Chondrocyte (in vitro differentiated cells): Measurements from ENCODE around the gene CD300E. TPM values are rescaled to one million over a fixed set of nuclear protein-coding genes. Genes with fewer than 3 reads are reported as not detected.

ENCODE experiments used
- DNase-seq: peaks from one replicate; pipeline ENCODE4 v3.0.0; 2021; ENCODE audit warnings: mixed read lengths, low spot score
- H3K27ac Mint-ChIP-seq: one replicate; pipeline ENCODE4 v1.8.0; 2021; ENCODE audit warnings: mild to moderate bottlenecking, moderate library complexity, mixed read lengths; ENCODE audit not compliant: unreplicated experiment
- H3K27me3 Mint-ChIP-seq: 2 replicates; pipeline ENCODE4 v1.8.0; 2021; ENCODE audit warnings: low read depth, mixed read lengths
- H3K36me3 Mint-ChIP-seq: 2 replicates; pipeline ENCODE4 v1.8.0; 2021; ENCODE audit warnings: low read depth, mixed read lengths
- H3K4me1 Mint-ChIP-seq: 2 replicates; pipeline ENCODE4 v1.8.0; 2021; ENCODE audit warnings: low read depth, mild to moderate bottlenecking, mixed read lengths
- H3K4me3 Mint-ChIP-seq: one replicate; pipeline ENCODE4 v1.8.0; 2021; ENCODE audit warnings: mild to moderate bottlenecking, moderate library complexity, mixed read lengths; ENCODE audit not compliant: unreplicated experiment
- H3K9me3 Mint-ChIP-seq: 2 replicates; pipeline ENCODE4 v1.8.0; 2021; ENCODE audit warnings: low read depth, mixed read lengths
- CTCF ChIP-seq: fragments of 200-600 bp; sonication (generic); IDR thresholded peaks from 2 replicates; pipeline ENCODE4 v1.5.0; 2021; ENCODE audit warnings: antibody characterized with exemption, mild to moderate bottlenecking, moderate library complexity
- total RNA-seq: library from RNA; stranded (reverse); gene quantifications from 3 replicates; pipeline ENCODE4 v1.2.1, GENCODE V29; 2021

Gene CD300E
- total RNA-seq, 1 donor from 2014 or later = not detected

GRCh38 chr17:74618451-74618850 is 5.1 kb downstream of the CD300E start:
- Mint-ChIP-seq H3K27ac (no peak overlapping the region), H3K27me3 (peaks cover 57% of the 10 kb centered on the region)

GRCh38 chr17:74616696-74617095 is 6.8 kb downstream of the CD300E start:
- no peak overlapping the region for H3K4me3 Mint-ChIP-seq
- no peak for DNase-seq
- no peaks in the 10 kb centered on the region for H3K9me3 Mint-ChIP-seq
- no peak overlapping the region for H3K27ac Mint-ChIP-seq
- TF ChIP-seq CTCF = no peak
- peaks cover 46% of the 10 kb centered on the region for H3K27me3 Mint-ChIP-seq
- no peaks in the 10 kb centered on the region for H3K4me1 Mint-ChIP-seq
- H3K36me3 Mint-ChIP-seq = no peaks in the 10 kb centered on the region

More at GRCh38 chr17:74618451-74618850, 5.1 kb downstream of the CD300E start:
- DNase-seq = peak; percentile 24
- no peaks in the 10 kb centered on the region for H3K4me1 Mint-ChIP-seq
- no peak for TF ChIP-seq CTCF
- no peaks in the 10 kb centered on the region for H3K36me3 Mint-ChIP-seq
- H3K4me3 Mint-ChIP-seq = no peak overlapping the region
- no peaks in the 10 kb centered on the region for H3K9me3 Mint-ChIP-seq

GRCh38 chr17:74612046-74612445 is 11.5 kb downstream of the CD300E start:
- no peak for TF ChIP-seq CTCF
- Mint-ChIP-seq H3K36me3 (peaks cover 2% of the 10 kb centered on the region), H3K9me3 (peaks cover 3% of the 10 kb centered on the region), H3K4me3 (no peak overlapping the region), H3K27me3 (peaks cover 22% of the 10 kb centered on the region), H3K4me1 (peaks cover under 1% of the 10 kb centered on the region), H3K27ac (no peak overlapping the region)
- DNase-seq = no peak

GRCh38 chr17:74610108-74610507 is 13.4 kb downstream of the CD300E start:
- H3K4me1 Mint-ChIP-seq = peaks cover 12% of the 10 kb centered on the region
- H3K4me3 Mint-ChIP-seq = no peak overlapping the region
- no peak for TF ChIP-seq CTCF
- peaks cover 2% of the 10 kb centered on the region for H3K36me3 Mint-ChIP-seq
- H3K27me3 Mint-ChIP-seq = peaks cover 8% of the 10 kb centered on the region
- peaks cover 3% of the 10 kb centered on the region for H3K9me3 Mint-ChIP-seq
- DNase-seq = no peak
- no peak overlapping the region for H3K27ac Mint-ChIP-seq

GRCh38 chr17:74608511-74608910 is 15.0 kb downstream of the CD300E start:
- H3K4me3 Mint-ChIP-seq = no peak overlapping the region
- peaks cover 3% of the 10 kb centered on the region for H3K9me3 Mint-ChIP-seq
- no peak for TF ChIP-seq CTCF
- DNase-seq = no peak
- peaks cover 18% of the 10 kb centered on the region for H3K4me1 Mint-ChIP-seq
- H3K27me3 Mint-ChIP-seq = peaks cover 5% of the 10 kb centered on the region
- no peak overlapping the region for H3K27ac Mint-ChIP-seq
- peaks cover 2% of the 10 kb centered on the region for H3K36me3 Mint-ChIP-seq
